Central memory CD8-positive, alpha-beta T cell (primary cell): Measurements from ENCODE around the gene VPS4A.

Source experiments
- ATAC-seq: fragments of 150-1000 bp; cut with Tn5 transposase; replicated peaks from 2 replicates; pipeline ENCODE4 v1.10.0; 2022; ENCODE audit warnings: mild to moderate bottlenecking, moderate FRiP score, moderate number of reproducible peaks; ENCODE audit not compliant: poor library complexity, severe bottlenecking; ENCODE audit errors: extremely low read depth
- DNase-seq, 2 donors: peaks; one replicate each; pipeline ENCODE4 v3.0.0; 2021; ENCODE audit warnings: low spot score in 2 of 2
- H3K27ac Mint-ChIP-seq: one replicate; pipeline ENCODE4 v1.8.0; 2022; ENCODE audit warnings: low read depth, mild to moderate bottlenecking, moderate library complexity, mixed read lengths
- H3K27me3 Mint-ChIP-seq: one replicate; pipeline ENCODE4 v1.8.0; 2022; ENCODE audit warnings: mixed read lengths
- H3K36me3 Mint-ChIP-seq: one replicate; pipeline ENCODE4 v1.8.0; 2022; ENCODE audit warnings: mild to moderate bottlenecking, moderate library complexity, mixed read lengths; ENCODE audit not compliant: insufficient read depth
- H3K4me1 Mint-ChIP-seq: one replicate; pipeline ENCODE4 v1.8.0; 2022; ENCODE audit warnings: mixed read lengths
- H3K4me3 Mint-ChIP-seq: one replicate; pipeline ENCODE4 v1.8.0; 2022; ENCODE audit warnings: mild to moderate bottlenecking, moderate library complexity, mixed read lengths
- H3K9me3 Mint-ChIP-seq: one replicate; pipeline ENCODE4 v1.8.0; 2022; ENCODE audit warnings: mixed read lengths

The VPS4A gene

DNA sequence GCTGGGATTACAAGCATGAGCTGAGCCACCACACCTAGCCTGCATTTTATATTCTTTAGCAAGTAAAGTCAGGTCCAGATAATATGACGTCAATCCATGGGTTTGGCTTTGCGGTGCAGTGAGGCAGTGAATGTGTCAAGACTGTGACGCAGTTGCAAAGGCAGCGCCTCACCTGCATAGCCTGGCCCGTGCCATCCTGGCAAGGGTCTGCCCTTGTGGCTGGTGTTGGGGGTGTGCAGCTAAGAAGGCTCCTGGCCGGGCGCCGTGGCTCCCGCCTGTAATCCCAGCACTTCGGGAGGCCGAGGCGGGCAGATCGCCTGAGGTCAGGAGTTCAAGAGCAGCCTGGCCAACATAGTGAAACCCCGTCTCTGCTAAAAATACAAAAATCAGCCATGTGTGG is 12.3 kb downstream of the VPS4A start:
- peaks cover 61% of the 10 kb centered on the region for H3K36me3 Mint-ChIP-seq
- no peak for ATAC-seq
- H3K4me3 Mint-ChIP-seq: no peak overlapping the region
- DNase-seq: no peak
- H3K9me3 Mint-ChIP-seq: no peaks in the 10 kb centered on the region
- no peak overlapping the region for H3K27ac Mint-ChIP-seq
- H3K4me1 Mint-ChIP-seq: peaks cover 20% of the 10 kb centered on the region
- H3K27me3 Mint-ChIP-seq: no peaks in the 10 kb centered on the region

DNA sequence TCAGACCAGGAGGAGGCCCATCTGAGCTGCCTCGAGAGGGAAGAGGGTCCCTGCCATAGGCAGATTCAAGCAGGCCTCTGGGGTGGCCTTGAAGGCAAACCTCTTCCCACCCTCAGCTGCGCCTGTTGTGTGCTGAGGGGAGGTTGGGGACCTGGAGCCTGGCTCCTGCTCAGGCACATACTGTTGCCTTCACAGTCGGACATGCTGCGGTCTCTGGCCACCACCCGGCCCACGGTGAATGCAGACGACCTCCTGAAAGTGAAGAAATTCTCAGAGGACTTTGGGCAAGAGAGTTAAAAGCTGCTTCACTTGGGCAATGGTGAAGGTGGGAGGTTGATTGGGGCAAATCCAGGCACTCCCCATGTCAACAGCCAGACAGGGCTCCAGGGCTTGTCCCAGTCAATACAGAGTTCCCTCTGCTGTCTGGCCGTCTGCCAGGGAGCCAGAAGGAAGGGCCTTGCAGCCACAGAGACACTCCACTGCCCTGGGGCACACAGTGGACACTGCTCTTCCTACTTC is 12.9 kb downstream of the VPS4A start:
- no peaks in the 10 kb centered on the region for H3K9me3 Mint-ChIP-seq
- no peak overlapping the region for H3K4me3 Mint-ChIP-seq
- no peaks in the 10 kb centered on the region for H3K27me3 Mint-ChIP-seq
- DNase-seq (no peak), ATAC-seq (no peak)
- peaks cover 59% of the 10 kb centered on the region for H3K36me3 Mint-ChIP-seq
- H3K27ac Mint-ChIP-seq: no peak overlapping the region
- peaks cover 27% of the 10 kb centered on the region for H3K4me1 Mint-ChIP-seq

DNA sequence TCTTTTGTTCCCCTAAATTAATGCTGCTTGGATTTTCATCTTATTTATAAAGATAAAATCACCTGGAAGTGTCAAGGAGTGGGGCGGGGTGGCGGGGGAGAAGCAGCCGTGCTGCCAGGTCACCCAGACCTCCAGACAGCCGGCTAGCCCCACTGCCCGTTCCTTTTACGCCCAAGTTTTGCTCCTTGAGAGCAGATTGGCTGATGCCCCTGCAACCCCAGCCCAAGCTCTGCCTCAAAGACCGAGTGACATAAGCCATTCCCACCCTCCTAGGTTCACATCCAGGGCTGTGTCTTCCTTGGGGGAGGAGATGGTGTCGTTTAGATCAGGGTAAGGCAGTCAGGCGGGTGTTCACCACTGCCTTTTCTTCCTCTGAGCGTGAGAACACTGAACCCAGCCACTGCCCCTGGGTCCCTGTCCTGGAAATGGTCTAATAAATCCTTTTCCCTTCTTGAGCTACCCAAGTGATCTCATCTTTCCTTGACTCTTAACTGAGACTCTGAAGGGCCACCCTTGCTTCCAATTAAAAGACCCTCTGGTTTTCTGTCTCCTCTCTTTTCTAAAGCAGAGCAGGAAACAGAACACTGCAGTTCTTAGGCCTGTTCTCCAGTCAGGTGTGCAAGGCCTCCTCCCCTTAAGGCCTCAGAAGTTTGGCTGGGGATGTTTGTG is 13.6 kb downstream of the VPS4A start:
- ATAC-seq (no peak), DNase-seq (no peak)
- Mint-ChIP-seq H3K27me3 (no peaks in the 10 kb centered on the region), H3K27ac (no peak overlapping the region), H3K36me3 (peaks cover 54% of the 10 kb centered on the region), H3K4me1 (peaks cover 32% of the 10 kb centered on the region), H3K4me3 (no peak overlapping the region), H3K9me3 (no peaks in the 10 kb centered on the region)

DNA sequence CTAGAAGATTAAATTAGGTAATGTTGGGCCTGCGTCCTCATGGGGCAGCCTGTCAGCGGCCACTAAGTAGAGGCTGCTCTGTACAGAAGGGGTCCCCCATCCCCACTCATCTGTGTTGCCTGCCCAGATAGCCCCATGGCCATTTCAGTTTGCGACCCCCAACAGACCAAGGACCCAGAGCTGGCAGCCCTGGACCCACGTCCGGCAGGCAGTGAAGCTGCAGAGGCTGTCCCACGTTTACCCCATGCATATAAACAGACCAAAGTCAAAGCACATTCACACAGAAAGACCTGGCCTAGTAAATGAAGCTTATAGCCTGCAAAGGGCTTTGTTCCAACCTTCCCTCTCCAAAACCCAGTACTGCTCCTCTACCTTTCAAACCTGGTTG is 14.6 kb downstream of the VPS4A start:
- H3K36me3 Mint-ChIP-seq: peaks cover 49% of the 10 kb centered on the region
- H3K9me3 Mint-ChIP-seq: no peaks in the 10 kb centered on the region
- no peak overlapping the region for H3K4me3 Mint-ChIP-seq
- no peaks in the 10 kb centered on the region for H3K27me3 Mint-ChIP-seq
- DNase-seq (no peak), ATAC-seq (no peak)
- H3K4me1 Mint-ChIP-seq: peaks cover 32% of the 10 kb centered on the region
- H3K27ac Mint-ChIP-seq: no peak overlapping the region

DNA sequence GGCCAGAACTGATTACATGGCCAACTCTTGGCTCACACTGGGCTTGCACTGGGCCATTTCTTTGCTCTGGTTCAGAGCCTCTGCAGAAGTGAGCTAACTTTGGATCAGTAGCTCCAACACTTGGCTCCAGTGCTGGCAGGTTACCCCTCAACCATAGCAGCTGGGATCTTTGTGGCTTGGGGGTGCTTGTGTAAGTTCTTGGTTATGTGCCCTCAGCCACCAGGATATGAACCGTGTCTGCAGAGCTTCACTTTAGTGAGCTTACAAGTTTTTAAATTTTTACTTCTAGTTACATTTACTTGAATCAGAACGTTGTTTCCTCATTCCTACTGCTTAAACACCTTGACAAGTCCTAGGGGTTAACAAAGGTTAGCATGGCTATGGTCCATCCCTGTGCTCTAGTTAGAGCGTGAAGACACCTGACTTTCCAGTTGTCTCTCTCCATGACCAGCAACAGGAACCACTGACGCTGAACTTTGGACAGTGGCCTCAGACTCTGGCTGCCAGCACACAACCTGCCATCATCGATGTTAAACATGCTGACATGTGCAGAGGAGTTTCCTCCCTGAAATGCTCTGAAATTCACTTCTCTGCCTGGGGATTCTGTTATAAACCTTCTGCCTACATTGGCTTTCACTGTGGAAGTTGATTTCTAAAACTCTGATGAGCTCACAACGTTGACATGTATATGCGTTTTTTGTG is 15.2 kb downstream of the VPS4A start:
- Mint-ChIP-seq H3K9me3 (no peaks in the 10 kb centered on the region), H3K36me3 (peaks cover 46% of the 10 kb centered on the region), H3K27me3 (no peaks in the 10 kb centered on the region), H3K4me3 (no peak overlapping the region), H3K4me1 (peaks cover 32% of the 10 kb centered on the region), H3K27ac (no peak overlapping the region)
- DNase-seq: no peak
- ATAC-seq: no peak

DNA sequence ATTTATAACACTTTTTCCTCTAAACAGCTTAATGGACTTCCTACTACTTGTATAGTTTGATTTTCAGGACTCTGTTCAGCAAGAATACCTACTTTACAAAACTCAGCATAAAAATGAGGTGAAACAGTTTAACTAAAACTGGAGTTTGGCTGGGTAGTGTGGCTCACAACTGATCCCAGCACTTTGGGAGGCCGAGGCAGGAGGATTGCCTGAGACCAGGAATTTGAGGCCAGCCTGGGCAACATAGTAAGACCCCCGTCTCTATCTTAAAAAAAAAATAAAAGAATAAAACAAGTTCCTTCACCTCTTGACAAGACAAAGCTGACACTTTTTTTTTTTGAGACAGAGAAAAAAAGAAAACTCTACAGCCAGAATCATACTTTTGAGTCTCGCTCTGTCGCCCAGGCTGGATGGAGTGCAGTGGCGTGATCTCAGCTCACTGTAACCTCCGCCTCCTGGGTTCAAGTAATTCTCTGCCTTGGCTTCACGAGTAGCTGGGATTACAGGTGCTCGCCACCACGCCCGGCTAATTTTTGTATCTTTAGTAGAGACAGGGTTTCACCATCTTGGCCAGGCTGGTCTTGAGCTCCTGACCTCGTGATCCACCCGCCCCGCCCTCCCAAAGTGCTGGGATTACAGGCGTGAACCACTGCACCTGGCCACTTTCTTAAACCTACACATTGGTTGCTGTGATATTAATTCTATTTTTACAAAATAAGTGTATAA is 16.6 kb downstream of the VPS4A start:
- no peak overlapping the region for H3K27ac Mint-ChIP-seq

DNA sequence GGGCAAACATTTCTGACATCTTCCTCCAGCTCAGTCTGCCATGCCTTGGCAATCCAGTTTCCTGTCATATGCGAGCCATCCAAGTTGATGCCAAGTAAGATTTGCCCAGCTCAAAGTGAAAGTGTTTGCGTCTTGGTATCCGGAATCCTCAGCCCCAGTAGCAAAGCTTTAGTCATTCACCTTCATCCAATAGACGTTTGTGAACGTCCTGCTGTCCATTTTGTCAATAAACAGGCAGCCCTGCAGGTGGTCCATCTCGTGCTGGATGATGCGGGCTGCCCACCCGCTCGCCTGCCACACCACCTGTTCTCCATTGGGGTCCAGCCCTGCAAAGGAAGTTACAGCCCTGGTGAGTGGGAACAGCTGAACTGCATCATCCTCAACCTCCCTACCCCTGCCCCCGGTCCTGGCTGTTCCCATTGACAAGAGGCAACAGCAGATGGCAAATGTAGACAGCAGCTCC is 17.7 kb downstream of the VPS4A start:
- Mint-ChIP-seq H3K27ac (no peak overlapping the region), H3K9me3 (no peaks in the 10 kb centered on the region), H3K36me3 (peaks cover 28% of the 10 kb centered on the region), H3K4me1 (peaks cover 32% of the 10 kb centered on the region), H3K4me3 (peak overlapping the region; percentile 78), H3K27me3 (no peaks in the 10 kb centered on the region)
- no peak for ATAC-seq
- DNase-seq: no peak

More for the DNA sequence above, 16.6 kb downstream of the VPS4A start:
- H3K27me3 Mint-ChIP-seq: no peaks in the 10 kb centered on the region
- peaks cover 32% of the 10 kb centered on the region for H3K4me1 Mint-ChIP-seq
- H3K4me3 Mint-ChIP-seq: no peak overlapping the region
- H3K36me3 Mint-ChIP-seq: peaks cover 38% of the 10 kb centered on the region
- ATAC-seq: no peak
- no peak for DNase-seq
- H3K9me3 Mint-ChIP-seq: no peaks in the 10 kb centered on the region

DNA sequence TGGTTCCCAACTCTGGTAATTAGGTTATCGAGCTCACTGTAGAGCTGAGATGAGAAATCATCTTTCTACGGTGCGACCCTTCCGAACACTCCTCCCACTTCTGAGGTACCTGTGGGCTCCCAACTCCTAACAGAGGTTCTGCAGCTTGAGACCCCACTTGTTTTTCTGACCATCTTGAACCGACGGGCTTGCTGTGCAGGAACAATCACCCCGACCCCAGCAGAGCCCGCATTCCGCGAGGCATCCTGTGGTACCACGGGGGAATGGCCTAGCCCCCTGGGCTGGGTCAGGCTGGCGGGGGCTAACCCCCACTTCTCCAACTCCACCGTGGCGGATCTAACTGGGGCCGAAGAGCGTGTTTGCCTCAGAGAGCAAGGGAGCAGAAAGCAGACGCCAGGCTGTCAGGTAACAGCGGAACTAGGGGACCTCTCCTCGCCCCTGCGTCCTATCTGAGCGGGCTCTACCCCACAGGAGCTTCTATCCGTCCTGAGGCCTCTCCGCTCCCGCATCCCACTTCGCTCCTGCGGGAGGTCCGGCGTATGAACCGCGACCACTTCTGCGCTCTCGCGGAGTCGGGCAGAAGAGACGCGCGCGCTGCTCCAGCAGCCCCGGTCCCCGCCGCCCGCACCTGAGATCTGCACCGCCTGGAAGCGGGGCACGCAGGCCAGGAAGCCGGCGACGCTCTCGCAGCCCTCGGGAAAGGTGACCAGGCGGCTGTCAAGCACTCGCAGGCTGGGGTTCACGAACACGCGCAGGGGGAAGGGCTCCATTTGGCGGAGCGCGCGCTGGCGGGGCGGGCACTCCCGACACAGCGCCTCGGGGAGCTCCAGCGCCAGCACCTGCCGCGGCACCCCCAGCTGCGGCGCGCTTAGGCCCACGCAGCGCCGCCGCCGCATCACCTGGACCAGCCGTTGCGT is 18.5 kb downstream of the VPS4A start:
- DNase-seq (no peak), ATAC-seq (peak; percentile 59)
- Mint-ChIP-seq H3K4me3 (peak overlapping the region; percentile 78), H3K4me1 (peaks cover 29% of the 10 kb centered on the region), H3K36me3 (peaks cover 29% of the 10 kb centered on the region), H3K27me3 (no peaks in the 10 kb centered on the region), H3K9me3 (no peaks in the 10 kb centered on the region), H3K27ac (peak overlapping the region; percentile 74)

DNA sequence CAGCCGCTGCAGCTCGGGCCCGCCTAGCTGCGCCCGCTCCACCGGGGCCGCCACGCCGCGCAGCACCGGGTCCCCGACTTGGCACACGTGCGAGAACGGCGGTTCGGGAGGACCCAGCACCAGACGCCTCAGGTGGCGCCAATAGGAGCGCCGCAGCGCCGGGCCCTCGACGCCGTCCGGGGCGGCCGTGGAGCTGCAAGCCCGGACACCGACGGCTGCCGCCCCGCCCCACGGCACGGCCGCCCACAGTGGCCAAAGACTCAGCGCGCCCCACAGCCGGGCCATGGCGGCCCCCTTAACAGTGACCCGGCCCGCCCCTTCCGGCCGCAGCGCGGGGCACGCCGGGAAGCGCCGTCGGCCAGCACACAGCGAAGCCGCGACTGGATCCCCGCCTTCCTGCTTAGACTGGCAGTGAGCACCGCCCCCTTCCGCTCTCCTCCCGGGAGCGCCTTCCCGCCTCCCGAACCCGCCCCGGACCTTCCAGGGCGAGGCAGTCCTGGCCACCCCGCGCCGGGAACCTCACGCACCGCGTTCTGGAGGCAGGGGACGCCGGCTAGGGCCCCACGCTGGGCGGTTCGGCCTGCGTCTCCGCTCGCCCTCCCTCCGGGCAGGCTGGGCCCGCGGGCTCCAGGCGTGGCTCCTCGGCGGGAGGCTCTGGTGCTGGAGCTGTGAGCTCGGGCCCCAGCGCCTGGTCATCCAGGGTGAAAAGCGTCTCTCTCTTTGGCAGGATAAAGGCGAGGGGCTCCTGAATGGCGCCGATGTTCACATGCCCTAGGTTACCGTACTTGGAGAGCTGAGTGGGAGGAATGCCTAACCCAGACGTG is 19.3 kb downstream of the VPS4A start, which contains the start of gene PDF:
Gene PDF (minus strand): TSS at position 303 of the 824 bp plus-strand sequence. CDS start 18 bp downstream, at position 285.
- Mint-ChIP-seq H3K27ac (peak within 1 kb of the TSS; percentile 74), H3K36me3 (peaks cover 27% of the 10 kb centered on the region), H3K4me1 (peaks cover 24% of the 10 kb centered on the region), H3K4me3 (peak within 1 kb of the TSS; percentile 78), H3K27me3 (no peaks in the 10 kb centered on the region), H3K9me3 (no peaks in the 10 kb centered on the region)
- peak; percentile 94 for ATAC-seq
- peak; percentile 54 to 58 for DNase-seq

DNA sequence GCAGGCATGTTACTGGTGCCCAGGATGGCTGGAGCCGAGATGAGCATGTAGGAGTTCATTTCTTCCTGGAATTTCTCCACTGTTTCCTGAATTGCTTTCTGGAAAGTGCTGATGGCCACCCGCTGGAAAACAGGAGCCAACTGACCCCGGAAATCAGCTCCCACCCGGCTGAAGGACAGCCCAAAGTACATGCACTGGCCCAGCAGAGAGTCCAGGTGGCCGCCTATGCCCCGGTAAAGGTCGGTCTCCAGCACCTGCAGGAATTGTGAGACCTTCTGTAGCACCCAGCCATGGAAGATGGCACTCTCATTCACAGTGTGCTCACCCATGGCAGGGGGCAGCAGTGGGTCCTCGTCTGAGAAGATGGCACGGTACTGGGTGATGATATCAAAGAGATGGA is 23.5 kb downstream of the VPS4A start:
- Mint-ChIP-seq H3K4me3 (no peak overlapping the region), H3K4me1 (peaks cover 24% of the 10 kb centered on the region), H3K27me3 (no peaks in the 10 kb centered on the region), H3K9me3 (no peaks in the 10 kb centered on the region), H3K36me3 (peaks cover 26% of the 10 kb centered on the region), H3K27ac (no peak overlapping the region)
- DNase-seq (no peak), ATAC-seq (no peak)

DNA sequence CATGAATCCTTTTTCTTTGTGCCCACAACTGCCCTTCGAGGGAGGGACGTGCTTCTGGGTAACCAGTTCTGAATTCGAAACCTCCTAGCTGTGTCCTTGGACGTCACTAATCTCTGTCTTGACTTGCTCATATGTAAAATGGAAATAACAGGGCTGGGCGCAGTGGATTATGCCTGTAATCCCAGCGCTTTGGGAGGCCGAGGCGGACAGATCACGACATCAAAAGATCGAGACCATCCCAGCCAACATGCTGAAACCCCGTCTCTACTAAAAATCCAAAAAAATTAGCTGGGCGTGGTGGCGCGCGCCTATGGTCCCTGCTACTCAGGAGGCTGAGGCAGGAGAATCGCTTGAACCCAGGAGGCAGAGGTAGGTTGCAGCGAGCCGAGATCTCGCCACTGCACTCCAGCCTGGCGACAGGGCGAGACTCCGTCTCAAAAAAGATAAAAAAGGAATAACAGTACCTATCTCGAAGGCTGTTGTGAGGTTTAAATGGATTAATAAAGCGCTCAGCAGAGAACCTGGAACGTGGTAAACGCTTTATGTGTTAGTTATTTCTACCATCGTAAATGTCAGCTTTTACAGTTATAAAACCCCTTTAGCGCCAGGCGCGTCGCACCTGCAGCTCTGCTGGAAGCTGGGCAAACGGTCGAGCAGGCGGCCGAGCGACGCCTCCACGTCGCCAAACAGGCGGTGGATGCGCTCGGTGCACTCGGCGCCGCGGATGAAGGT is 27.6 kb downstream of the VPS4A start:
- peaks cover 43% of the 10 kb centered on the region for H3K4me1 Mint-ChIP-seq
- no peak for DNase-seq
- no peaks in the 10 kb centered on the region for H3K9me3 Mint-ChIP-seq
- peaks cover 44% of the 10 kb centered on the region for H3K36me3 Mint-ChIP-seq
- H3K4me3 Mint-ChIP-seq: peak overlapping the region; percentile 98
- H3K27me3 Mint-ChIP-seq: no peaks in the 10 kb centered on the region
- peak overlapping the region; percentile 98 for H3K27ac Mint-ChIP-seq
- peak; percentile 7 for ATAC-seq
